ENCODE results near the gene PLP2. TPM values are rescaled to one million over a fixed set of nuclear protein-coding genes. Genes with fewer than 3 reads are reported as not detected.
"Not testable (repeated sequence)": the region's sequence is repeated elsewhere in the genome, so short reads cannot be mapped to it uniquely, and the experiment has no call there.

Gene PLP2
- total RNA-seq, 1 donor from 2014 or later, result 359 TPM

DNA sequence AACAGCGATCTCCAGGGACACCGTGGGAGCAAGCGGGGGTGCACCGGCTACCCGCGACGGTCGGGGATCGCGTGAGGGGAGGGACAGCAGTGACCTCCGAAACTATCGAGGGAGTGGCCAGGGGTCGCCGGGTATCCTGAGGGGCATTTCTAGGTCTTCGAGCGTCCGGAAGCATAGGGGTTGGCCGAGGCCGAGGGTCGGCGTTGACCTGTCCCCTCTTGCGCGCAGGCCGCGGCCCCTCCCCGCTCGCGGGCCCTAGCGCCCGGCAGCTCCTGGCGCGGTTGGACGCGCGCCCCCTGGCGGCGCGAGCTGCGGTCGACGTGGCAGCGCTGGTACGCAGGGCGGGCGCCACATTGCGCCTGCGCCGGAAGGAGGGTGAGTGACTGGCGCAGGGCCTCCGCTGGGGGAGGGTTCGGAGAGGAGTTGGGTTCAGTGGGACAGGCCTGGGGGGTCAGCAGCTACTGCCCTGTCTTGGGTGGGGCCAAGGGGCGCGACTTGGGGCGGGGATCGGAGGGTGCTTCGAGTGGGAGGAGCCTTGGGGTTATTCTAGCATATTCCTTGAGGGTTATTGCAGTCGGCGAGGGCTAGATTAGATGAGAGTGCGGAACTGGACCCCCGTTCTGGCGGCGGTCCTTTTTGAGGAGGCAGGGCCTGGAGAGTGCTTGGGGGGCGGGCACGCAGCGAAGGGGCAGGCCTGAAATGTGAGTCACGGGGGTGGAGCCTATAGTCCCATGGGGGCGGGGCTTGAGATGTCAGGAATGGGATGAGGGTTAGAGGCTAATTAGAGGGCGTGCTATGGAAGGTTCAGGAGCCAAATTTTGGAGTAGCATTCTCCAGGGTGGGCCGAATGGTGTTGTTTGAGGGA, 7.9 kb upstream of the PLP2 start:
- peak; percentile 73 for ATAC-seq

DNA sequence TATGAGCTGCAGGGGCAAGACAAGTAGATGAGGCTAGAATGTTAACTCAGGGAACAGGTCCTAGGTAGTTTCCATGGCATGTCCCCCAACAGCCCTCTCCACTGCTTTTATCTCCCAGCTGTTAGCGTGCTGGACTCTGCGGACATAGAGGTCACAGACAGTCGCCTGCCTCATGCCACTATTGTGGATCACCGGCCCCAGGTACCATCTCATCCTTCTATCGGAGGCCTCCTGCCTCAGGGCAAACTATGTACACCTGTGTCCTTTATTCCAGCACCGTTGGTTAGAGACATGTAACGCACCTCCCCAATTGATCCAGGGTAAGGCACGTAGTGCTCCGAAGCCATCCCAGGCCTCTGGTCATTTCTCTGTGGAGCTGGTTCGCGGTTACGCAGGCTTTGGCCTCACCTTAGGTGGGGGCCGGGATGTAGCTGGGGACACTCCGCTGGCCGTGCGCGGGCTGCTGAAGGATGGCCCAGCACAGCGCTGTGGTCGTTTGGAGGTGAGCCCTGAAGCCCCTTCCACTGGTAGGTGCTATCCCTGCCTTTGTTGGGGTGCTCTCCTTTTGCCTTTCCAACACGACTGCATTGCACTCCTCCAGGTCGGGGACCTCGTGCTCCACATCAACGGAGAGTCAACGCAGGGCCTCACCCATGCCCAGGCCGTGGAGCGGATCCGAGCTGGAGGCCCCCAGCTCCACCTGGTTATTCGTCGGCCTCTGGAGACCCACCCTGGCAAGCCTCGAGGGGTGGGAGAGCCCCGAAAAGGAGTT, 6.9 kb upstream of the PLP2 start:
- ATAC-seq, result no peak

DNA sequence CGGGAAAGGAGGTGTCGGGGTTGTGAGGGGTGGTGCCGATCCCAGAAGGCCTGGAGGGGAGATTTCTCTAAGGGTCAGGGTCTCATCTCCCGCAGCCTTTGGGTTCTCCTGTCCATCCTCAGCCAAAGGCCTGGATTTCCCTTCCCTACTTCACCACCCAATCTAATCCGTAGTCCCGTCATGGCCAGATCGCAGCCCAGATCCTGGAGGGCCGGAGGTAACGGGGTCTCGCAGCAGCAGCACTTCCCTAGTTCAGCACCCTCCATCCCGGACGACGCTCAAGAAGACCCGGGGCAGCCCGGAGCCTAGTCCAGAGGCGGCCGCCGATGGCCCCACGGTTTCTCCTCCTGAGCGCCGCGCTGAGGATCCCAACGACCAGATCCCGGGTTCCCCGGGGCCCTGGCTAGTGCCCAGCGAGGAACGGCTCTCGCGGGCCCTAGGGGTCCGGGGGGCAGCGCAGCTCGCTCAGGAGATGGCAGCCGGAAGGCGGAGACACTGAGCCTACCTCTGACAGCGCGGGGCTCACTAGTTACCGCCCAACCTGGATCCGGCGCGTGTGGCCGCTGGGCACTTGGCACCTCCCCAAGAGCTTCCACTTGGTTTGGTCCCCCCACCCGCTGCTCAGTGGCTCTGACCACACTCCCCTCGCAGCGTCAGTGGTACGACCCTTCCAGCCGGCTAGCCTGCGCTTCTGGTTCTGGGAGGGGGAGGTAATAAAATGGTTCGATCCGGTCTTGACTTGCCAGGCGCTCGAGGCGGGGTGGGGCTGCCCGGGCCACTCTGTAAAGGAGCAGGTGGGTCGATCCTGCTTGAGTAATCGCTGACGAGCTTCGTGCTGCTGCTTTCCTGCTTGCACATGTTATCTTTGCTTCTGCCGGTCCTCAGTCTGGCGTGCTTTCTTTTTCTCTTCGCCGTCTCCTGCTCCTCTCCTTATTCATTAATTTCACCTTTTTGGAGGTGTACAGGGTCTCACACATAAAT, 5.5 kb upstream of the PLP2 start:
- ATAC-seq, result peak; percentile 83

DNA sequence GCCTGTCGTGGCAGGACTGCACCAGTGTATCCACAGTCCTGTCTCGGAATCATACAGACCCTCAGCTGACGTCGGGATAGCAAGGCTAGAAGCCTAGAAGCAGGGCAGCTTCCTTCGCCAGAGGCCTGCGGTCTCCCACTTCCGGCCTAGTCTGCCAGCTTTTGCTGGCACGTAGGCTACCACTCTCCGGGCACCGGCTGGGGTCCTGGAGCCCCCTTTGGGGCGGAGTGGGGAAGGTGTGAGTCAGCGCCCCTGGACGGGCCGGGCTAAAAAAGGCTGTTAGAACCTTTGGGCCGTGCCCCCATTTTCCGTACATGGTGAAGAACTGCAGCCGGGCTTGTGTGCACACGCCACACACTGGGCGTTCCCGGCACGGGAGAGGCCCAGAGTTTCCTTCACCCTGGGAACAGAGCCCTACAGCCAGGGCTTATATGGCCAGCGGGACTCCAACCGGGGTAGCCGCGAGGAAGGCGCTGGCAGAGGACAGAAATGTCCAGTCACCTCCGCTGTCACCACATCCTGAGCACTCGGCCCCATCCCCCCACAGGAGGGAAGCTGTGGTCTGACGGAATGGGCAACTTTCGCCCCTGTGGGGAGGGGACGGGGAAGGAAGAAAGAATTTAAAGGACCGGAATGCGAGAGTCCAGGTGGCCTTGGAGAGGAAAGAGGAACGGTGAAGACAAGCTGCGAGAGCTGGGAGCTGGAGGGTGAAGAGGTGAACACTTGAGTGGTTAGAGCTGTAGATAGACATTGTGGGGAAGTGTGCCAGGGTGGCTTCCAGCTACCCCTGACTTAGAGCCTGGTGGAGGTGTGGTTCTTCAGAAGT, 4.6 kb upstream of the PLP2 start:
- ATAC-seq, result peak; percentile 69

DNA sequence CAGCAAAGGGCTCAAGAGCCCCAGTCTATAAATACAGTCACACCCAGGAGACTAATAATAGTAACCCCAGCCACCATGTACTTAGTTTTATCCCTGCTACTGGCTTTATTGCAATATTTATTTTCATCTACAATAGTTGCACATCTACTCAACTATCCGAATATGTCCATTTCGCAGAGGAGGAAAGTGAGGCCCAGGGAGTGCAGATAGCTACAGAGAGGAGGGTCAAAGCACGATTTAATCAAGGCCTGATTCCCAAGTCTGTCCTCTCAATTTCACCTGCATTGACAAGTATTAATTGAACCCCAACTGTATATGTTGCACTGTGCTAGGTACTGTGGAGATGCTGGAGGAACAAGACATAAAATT, 4.0 kb upstream of the PLP2 start:
- no peak for ATAC-seq

DNA sequence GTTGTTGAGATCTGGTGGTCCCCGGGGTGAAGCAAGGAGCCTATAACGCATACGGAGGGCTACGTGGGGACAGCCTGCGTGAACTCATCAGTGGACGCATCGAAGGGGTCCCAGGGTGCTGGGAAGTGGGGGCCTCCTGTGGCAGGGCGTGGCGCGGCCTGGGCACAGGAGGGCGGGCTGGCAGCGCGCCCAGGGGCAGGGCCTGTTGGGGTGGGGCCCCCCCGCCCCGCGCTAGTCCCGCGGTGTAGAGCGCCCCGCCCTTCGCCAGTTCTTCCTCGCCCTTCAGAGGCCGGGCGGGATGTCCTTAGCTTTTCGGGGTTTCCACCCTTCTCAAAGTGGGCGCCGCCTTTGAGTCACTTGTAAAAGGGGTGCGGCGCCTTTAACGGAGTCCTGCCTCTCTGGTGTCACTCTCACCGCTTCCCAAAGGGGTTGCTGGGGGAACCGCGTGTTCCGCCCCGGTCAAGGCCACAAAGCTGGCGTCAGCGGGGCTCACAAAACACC, 632 bp downstream of the PLP2 start:
- peak; percentile 71 for ATAC-seq

DNA sequence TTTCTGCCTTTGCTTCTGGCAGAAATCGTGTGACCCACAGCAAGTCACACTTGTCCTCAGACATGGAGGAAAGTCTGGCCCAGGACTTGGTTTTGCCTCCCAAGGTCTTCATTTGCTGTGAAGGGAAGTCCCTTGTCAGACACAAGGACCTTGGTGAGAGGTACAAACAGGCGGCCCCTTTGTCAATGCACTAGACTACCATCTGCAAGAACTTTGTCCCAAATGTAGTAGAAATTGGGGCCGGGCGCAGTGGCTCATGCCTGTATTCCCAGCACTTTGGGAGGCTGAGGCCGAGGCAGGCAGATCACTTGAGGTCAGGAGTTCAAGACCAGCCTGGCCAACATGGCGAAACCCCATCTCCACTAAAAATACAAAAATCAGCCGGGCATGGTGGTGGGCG, 1.8 kb downstream of the PLP2 start:
- not testable (repeated sequence) for ATAC-seq

DNA sequence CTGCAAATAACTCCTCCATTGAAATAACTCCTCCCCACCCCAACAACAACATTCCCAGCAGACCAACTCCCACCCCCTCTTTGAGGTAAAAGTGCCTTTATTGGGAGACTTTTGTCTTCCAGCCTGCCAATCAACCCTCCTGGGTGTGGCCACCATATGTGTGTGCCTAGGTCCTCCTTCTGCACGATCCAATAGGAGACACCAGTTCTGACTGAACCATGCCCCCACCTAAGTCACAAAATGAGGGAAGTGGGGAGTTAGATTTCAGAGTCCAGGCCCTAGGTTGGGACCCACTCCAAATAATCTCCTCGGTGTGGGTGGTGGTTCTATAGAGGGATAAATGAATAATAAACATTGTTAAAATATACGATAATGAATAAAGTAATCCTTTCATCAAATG, 3.0 kb downstream of the PLP2 start:
- ATAC-seq, result no peak

DNA sequence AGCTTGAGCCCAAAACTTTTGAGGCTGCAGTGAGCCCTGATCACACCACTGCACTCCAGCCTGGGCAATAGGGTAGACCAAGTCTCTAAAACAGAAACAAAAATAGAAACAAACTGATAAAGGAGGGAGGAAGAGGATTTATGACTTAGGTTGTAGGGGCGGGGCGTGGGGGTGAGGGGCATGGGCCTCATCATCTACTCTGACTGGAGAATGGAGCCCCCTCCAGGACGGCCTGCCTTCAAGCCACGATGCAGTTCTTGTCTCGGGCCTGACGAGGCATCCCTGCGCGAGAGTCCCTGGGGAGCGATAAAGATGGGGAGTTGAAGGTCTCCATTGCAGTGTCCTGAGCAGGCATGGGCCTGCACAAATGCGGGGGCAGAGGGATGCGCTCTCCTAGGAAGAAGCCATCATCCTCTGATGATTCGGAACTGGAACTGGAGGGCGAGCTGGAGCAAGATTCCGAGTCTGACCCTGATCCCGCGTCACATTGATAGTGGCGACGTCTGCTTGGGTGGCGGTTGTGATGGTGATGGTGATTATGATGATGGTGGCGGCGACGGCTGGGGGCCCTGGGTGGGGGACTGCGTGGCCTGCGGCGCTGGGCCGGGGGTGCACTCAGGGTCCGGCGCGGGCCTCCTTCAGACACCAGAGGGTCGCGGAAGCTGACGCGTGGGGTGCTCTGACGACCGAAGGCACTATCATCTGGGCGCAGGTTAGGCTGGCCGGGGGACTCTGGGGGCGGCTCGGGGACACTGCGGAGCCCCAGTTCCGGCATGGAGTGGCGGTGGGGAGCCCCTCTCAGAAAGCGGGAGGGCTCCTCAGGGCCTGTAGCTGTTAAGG, 4.0 kb downstream of the PLP2 start:
- no peak for ATAC-seq

DNA sequence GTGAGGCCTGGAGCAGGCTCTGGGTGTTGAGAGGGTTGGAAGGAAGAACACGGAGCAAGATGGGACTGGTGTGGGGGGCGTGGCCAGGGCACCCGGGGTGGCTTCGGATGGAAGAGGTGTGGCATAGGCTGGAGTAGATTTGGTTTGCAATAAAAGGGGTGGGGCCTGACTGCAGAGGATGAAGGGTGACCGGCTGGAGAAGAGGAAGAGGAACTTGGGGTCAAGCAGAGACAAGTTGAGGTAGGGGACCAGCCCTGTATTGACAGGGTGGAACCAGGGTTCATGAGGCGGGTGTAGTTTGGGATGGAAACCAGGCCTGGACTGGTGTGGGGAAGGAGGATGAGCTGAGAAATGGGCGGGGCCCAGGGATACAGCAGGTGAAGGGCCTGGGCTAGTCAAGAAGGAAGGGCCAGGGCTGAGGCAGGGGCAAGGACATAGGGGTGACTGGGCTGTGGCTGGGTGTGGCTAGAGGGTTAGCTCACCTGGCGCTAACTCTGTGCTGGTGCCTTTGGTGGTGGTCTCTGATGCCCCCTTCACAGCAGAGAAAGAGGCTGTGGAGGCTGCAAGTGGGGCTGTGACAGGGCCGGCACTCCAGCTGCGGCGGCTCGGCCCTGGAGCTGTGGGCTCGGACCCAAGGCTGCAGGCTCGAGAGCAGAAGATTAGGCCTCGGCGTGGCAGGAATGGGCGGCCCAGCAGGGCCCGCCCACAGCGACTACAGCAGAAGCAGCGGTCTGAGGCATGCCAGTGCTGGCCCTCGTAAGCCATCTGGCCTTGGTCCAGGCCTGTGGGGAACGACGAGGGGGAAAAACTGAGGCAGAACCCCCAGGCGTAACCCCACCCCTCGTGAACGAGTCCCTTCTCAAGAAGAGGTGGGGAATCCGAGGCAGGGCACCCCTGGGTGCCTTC, 5.0 kb downstream of the PLP2 start:
- ATAC-seq, result peak; percentile 60

DNA sequence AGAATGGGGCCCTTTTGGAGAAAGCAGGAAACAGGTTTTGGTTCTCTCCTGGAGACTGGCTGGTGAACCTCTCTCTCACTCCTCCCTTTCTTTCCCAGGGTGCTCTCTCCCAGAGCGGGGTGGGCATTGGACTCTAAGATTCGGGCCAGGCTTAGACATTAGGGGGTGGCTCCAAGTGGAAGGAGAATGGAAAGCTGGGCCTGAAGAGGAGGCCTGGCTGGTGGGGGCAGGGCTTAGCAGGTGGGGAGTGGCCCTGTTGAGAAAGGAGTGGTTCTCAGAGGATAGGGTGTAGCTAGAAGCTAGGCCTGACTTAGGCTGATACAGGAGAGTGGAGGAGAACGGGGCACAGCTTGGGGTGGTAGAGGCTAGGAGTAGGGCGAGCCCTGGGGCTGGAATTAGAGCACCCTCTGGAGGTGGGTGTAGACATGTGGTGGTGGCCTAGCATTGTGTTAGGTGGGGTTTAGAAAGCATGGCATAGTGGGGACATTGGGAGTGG, 5.7 kb downstream of the PLP2 start:
- peak; percentile 69 for ATAC-seq

DNA sequence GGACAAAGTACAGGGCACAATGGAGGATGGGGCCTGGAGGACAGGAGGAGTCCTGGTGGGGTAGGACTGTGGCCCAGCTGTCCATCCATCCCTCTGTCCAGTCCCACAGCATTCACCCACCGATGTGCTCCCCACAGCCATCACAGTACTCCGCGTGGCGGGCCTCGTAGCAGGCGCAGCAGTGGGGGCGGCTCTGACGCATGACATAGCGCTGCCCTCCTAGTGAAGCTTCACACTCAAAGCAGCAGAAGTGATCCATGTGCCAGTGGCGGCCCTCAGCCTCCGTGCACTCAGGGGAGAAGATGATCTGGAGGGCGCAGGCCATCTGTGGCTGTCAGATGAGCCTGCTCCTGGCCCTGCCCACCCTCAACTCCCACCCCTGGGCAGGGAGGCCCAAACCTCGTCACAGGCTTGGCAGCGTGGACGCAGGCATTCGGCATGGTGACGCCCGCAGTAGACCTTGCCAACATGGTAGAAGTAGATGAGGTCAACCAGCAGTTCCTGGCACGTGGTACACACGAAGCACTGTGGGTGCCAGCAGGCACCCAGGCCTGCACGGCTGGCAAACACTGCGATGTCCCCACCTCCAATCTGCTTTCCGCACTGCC, 6.3 kb downstream of the PLP2 start:
- ATAC-seq, result no peak

DNA sequence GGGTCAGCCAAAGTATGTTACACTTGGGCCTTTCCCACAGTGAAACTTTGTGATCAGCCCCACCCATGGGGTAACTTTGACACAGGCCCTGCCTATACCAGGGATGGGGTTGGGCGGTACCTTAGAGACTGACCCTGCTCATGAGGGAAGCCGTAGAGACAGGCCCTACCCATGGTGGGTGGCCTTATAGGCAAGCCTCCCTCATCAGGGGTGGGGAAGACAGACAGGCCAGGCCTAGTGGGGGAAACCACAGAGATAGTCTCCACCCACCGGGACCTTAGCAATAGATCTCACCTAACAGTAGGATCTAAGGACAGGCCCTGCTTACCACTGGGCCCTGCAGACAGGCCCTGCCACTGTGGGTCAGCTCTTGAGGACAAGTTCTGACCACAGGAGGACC, 6.8 kb downstream of the PLP2 start:
- no peak for ATAC-seq

DNA sequence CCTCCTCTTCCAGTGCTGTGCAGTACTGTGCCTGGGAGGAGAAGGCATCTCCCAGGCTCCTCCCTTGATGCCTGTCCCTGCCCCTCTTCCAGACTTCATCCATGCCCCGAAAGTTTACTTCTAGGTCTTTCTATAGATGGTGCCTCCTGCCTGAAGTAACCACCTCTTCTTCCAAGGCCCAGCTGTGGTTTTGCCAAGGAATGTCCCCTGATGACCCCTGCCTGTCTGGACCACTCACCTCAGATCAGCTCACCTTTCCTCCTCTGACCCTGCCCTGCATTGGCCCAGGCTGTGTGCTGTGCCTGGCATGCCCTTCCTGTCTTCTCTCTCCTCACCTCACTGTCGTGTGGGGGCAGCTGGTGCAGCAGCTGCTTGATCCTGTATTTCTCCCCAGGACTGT, 7.7 kb downstream of the PLP2 start:
- no peak for ATAC-seq

DNA sequence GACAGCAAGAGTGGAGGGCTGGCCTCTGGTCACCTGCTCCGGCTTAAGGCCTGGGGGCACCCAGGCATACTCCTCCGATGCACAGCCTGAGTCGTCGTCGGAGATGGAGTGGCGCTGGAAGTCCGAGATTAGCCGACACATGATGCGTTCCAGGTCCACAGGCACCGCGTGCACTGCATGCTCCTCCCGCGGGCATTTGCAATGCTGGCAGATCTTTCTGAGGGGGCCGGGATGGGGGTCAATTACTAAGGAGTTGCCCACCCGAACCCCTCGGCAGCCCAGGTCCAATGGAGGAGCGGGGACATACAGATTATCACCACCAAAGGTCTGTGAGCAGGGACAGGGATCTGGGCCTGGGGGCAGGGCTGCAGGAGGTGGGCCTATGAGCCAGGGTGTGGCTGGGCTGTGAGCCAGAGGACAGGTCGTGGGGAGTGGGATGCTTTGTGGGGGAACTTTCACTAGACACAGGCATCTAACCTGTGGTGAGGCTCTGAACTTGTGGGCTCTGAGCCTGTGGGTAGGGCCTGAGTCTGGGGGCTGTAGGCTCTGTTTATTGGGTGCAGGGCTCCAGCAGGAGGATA, 12.1 kb downstream of the PLP2 start:
- no peak for ATAC-seq

DNA sequence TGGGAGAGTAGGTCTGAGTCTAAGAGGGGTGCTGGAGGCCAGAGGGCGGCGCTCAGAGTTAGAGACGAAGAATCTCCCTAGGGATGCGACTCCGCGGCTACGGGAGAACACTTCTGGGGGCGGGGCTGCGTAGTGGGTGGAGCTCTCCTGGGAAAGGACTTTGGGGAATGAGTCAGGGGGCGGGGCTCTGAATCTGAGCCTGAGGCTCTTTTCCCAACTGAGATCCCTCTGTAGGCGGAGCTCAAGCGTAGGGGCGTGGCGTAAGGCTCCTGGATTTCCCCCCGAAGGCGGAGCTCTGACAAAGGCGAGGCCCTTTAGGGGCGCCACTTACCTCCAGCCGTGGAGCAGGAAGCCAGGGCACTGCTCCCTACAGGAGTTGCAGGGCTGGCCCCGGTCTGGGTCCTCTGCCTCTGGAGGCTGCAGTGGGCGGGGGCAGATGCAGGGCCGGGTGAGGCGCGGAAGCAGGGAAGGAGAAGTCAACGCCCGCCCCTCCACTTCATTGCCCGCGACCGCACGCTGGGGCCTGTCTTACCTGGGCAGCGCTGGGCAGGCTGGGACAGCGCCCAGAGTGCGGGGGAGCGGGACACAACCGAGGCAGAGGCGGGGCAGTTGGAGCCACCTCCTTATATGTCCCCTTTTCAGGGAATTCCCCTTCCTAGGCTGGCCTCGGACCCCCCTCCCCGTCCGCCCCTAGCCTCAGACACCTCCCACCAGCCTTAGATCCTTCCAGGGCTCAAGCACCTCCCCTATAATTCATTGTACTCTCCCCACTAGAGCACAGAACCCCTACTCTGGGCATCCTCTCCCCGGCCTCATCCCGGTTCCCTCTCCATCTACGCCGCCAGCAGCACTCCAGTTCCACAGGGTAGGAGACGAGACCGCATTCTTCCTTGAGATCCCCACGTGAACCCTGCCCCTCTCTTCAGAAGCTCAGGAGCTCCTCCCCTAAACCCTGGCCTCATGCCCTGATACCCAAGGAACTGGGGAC, 12.9 kb downstream of the PLP2 start:
- peak; percentile 87 for ATAC-seq
